K562 (cell line): ENCODE results near the gene KCNJ9. TPM values are rescaled to one million over a fixed set of nuclear protein-coding genes. Genes with fewer than 3 reads are reported as not detected.
A peak's percentile ranks its signal among the peaks of the same experiment; 100 is the strongest.

Source experiments
- CEBPG ChIP-seq, 3 experiments: fragments of 200-800 bp in 1 of 3; sonication (Bioruptor generic) in 1 of 3; sonication (generic) in 1 of 3; formaldehyde crosslinking in 1 of 3; IDR thresholded peaks in 2 of 3; conservative IDR thresholded peaks in 1 of 3; 2 replicates each; pipeline versions ENCODE4 v1.6.1 to v1.8.0; 2016 to 2022; ENCODE audit warnings: missing compliant biosample characterization in 2 of 3, missing genetic modification characterization in 2 of 3, mild to moderate bottlenecking in 1 of 3, missing genetic modification reagents in 1 of 3
- ELF4 ChIP-seq: fragments of 450-650 bp; formaldehyde crosslinking; IDR thresholded peaks from 2 replicates; pipeline ENCODE4 v1.4.0; 2022; ENCODE audit warnings: missing genetic modification characterization
- EP400 ChIP-seq: fragments of 450-650 bp; IDR thresholded peaks from 2 replicates; pipeline ENCODE4 v1.6.1; 2017; ENCODE audit warnings: antibody characterized with exemption, mild to moderate bottlenecking, moderate library complexity
- ETS2 ChIP-seq: IDR thresholded peaks from 2 replicates; pipeline ENCODE4 v1.6.1; 2016; ENCODE audit warnings: borderline replicate concordance, missing genetic modification characterization, mild to moderate bottlenecking, moderate library complexity, missing compliant biosample characterization; ENCODE audit not compliant: poor library complexity, severe bottlenecking
- FOXK1 ChIP-seq: sonication (generic); formaldehyde crosslinking; IDR thresholded peaks from 2 replicates; pipeline ENCODE4 v1.8.0; 2022; ENCODE audit warnings: missing genetic modification reagents, mild to moderate bottlenecking, borderline replicate concordance
- HDAC3 ChIP-seq: fragments of 450-650 bp; IDR thresholded peaks from 2 replicates; pipeline ENCODE4 v1.6.1; 2018; ENCODE audit warnings: borderline replicate concordance, mild to moderate bottlenecking, moderate library complexity; ENCODE audit not compliant: partially characterized antibody
- JUND ChIP-seq, 2 experiments: IDR thresholded peaks; 2 replicates in 1 of 2; 3 replicates in 1 of 2; pipeline ENCODE4 v1.6.1; 2011; ENCODE audit warnings: borderline replicate concordance in 2 of 2, low read depth in 2 of 2, low read length in 2 of 2, improper control_type of control experiment in 1 of 2, missing biosample characterization in 1 of 2, missing genetic modification characterization in 1 of 2, missing genetic modification reagents in 1 of 2
- KDM1A ChIP-seq, 2 experiments: fragments of 450-650 bp; IDR thresholded peaks; 2 replicates each; pipeline ENCODE4 v1.6.1; 2016; ENCODE audit warnings: mild to moderate bottlenecking in 2 of 2
- NR2C1 ChIP-seq, 2 experiments: fragments of 450-650 bp; IDR thresholded peaks; 2 replicates each; pipeline ENCODE4 v1.6.1; 2017; ENCODE audit warnings: mild to moderate bottlenecking in 2 of 2, antibody characterized with exemption in 1 of 2, inconsistent platforms in 1 of 2, missing compliant biosample characterization in 1 of 2, missing genetic modification characterization in 1 of 2
- NR2C2 ChIP-seq, 2 experiments: fragments of 200-800 bp in 1 of 2; sonication (Bioruptor generic) in 1 of 2; sonication (generic) in 1 of 2; formaldehyde crosslinking in 1 of 2; IDR thresholded peaks; 2 replicates each; pipeline versions ENCODE4 v1.6.1 to v1.8.0; 2016 to 2022; ENCODE audit warnings: mild to moderate bottlenecking in 1 of 2, missing compliant biosample characterization in 1 of 2, missing genetic modification characterization in 1 of 2, missing genetic modification reagents in 1 of 2
- PTRF ChIP-seq: fragments of 450-650 bp; IDR thresholded peaks from 2 replicates; pipeline ENCODE4 v1.6.1; 2016; ENCODE audit warnings: mild to moderate bottlenecking, missing genetic modification characterization, missing compliant biosample characterization
- PYGO2 ChIP-seq: fragments of 450-650 bp; IDR thresholded peaks from 2 replicates; pipeline ENCODE4 v1.6.1; 2016; ENCODE audit warnings: mild to moderate bottlenecking, missing genetic modification characterization, moderate library complexity, missing compliant biosample characterization
- SAFB ChIP-seq: fragments of 200-400 bp; formaldehyde crosslinking; IDR thresholded peaks from 2 replicates; pipeline ENCODE4 v1.6.1; 2017; ENCODE audit warnings: low read depth, low read length, borderline replicate concordance
- STAT5A ChIP-seq: IDR thresholded peaks from 2 replicates; pipeline ENCODE4 v1.6.1; 2012; ENCODE audit warnings: low read length, inconsistent platforms, borderline replicate concordance
- TAL1 ChIP-seq: fragments of 450-650 bp; IDR thresholded peaks from 2 replicates; pipeline ENCODE4 v1.6.1; 2016; ENCODE audit warnings: mild to moderate bottlenecking
- TRIM25 ChIP-seq: fragments of 450-650 bp; IDR thresholded peaks from 2 replicates; pipeline ENCODE4 v1.7.0; 2016; ENCODE audit warnings: borderline replicate concordance
- ZBTB17 ChIP-seq: fragments of 450-650 bp; formaldehyde crosslinking; IDR thresholded peaks from 2 replicates; pipeline ENCODE4 v1.4.0; 2020; ENCODE audit warnings: mild to moderate bottlenecking
- ZFP1 ChIP-seq: fragments of 450-650 bp; formaldehyde crosslinking; IDR thresholded peaks from 2 replicates; pipeline ENCODE4 v1.4.0; 2020; ENCODE audit warnings: mild to moderate bottlenecking, mixed read lengths
- ZNF280B ChIP-seq: fragments of 250-450 bp; sonication (Bioruptor Pico); IDR thresholded peaks from 2 replicates; pipeline ENCODE4 v1.5.1; 2021; ENCODE audit warnings: mild to moderate bottlenecking
- ZNF449 ChIP-seq: fragments of 250-450 bp; sonication (Bioruptor Pico); IDR thresholded peaks from 2 replicates; pipeline ENCODE4 v1.8.0; 2022; ENCODE audit warnings: moderate library complexity, mild to moderate bottlenecking, inconsistent platforms
- ZNF77 ChIP-seq: fragments of 250-450 bp; sonication (Bioruptor Pico); IDR thresholded peaks from 2 replicates; pipeline ENCODE4 v1.5.0; 2020
- polyA plus RNA-seq, 8 experiments: library from polyadenylated mRNA; depleted of rRNA in 4 of 8; stranded (reverse) in 5 of 8; unstranded in 3 of 8; fragments of >200 nt; fragmentation: Nextera tagmentation in 2 of 8; fragmentation: Illumina TruSeq in 1 of 8; extraction: Ambion mirVana in 2 of 8; extraction: Trizol in 1 of 8; gene quantifications; 2 replicates each; pipeline versions ENCODE4 v1.2.1 to v1.2.3, GENCODE V29; 2011 to 2014; ENCODE audit warnings: inconsistent platforms in 1 of 8, missing spikeins in 1 of 8
- total RNA-seq, 7 experiments: library from RNA; depleted of rRNA in 6 of 7; stranded (reverse); fragments of >200 nt in 6 of 7; fragmentation: Illumina TruSeq in 2 of 7; extraction: Trizol in 2 of 7; gene quantifications; 2 replicates each; pipeline versions ENCODE4 v1.2.1 to v1.2.3, GENCODE V29; 2011 to 2021; ENCODE audit warnings: low replicate concordance in 1 of 7

Gene KCNJ9
- total and polyA plus RNA-seq, 9 of the 15 experiments (the other 6 are each of a cell fraction or from before 2014, with no cell fraction given) = not detected

- TF ChIP-seq ZBTB17 (CRISPR knock-in tag) (peak; percentile 76; the same call in 1 of the 2 replicates), TRIM25 (no peak), PYGO2 (tag) (peak; percentile 61; the same call in 1 of the 2 replicates), PTRF (tag) (no peak), HDAC3 (peak; percentile 90), EP400 (no peak), KDM1A (IDR thresholded peaks at IDR 0.05) (peak; percentile 96 to 98), ZNF449 (peak; percentile 74; the same call in 1 of the 2 replicates), ELF4 (CRISPR knock-in tag) (peak; percentile 80), NR2C1 (IDR thresholded peaks at IDR 0.05) (no peak), NR2C1 (tag; IDR thresholded peaks at IDR 0.05) (peak; percentile 50; the same call in 1 of the 2 replicates), ZNF77 (CRISPR knock-in tag) (no peak), SAFB (no peak), ETS2 (tag) (no peak), STAT5A (peak; percentile 96), TAL1 (peak; percentile 99), NR2C2 (CRISPR knock-in tag; IDR thresholded peaks at IDR 0.05) (0 out of 2 replicates have a peak, but pooled peaks have one; percentile 13), NR2C2 (tag; IDR thresholded peaks at IDR 0.05) (no peak), ZNF280B (CRISPR knock-in tag) (no peak), JUND (IDR thresholded peaks at IDR 0.05; ENCODE audit: borderline replicate concordance, low read depth, low read length) (peak; percentile 82), JUND (tag; IDR thresholded peaks at IDR 0.05; ENCODE audit: borderline replicate concordance, low read depth, low read length) (peak; percentile 78; the same call in 1 of the 3 replicates), ZFP1 (CRISPR knock-in tag) (no peak), FOXK1 (CRISPR knock-in tag) (no peak), CEBPG (CRISPR knock-in tag; IDR thresholded peaks at IDR 0.05) (no peak), CEBPG (tag; conservative IDR thresholded peaks at IDR 0.05 in 1 of 2, IDR thresholded peaks at IDR 0.05 in 1 of 2) (0 out of 4 replicates have a peak, but pooled peaks of 1 of the 2 experiments have one; percentile 11)
Observed at GRCh38 chr1:160046494-160047110, 34.7 kb upstream of the KCNJ9 start (continued).
